GM23338 (cell line): ENCODE results near the gene UBXN10. TPM values are rescaled to one million over a fixed set of nuclear protein-coding genes. Genes with fewer than 3 reads are reported as not detected.

ENCODE experiments used
- ATAC-seq: fragments of 200-7000 bp; cut with Tn5 transposase; 3 replicates; pipeline ENCODE4 v1.9.1; 2020
- DNase-seq: peaks from one replicate; pipeline ENCODE4 v3.0.0-alpha.2; 2015; ENCODE audit warnings: low spot score
- H2AFZ ChIP-seq: fragments of 200-600 bp; sonication (generic); 2 replicates; pipeline ENCODE4 v1.8.0; 2016; ENCODE audit warnings: antibody characterized with exemption, mild to moderate bottlenecking, moderate library complexity
- H3F3A ChIP-seq: fragments of 200-600 bp; sonication (generic); replicated peaks from 2 replicates; pipeline ENCODE4 v1.8.0; 2017; ENCODE audit warnings: antibody characterized with exemption, mixed run types, low read depth
- H3K27ac ChIP-seq: fragments of 200-600 bp; sonication (generic); 2 replicates; pipeline ENCODE4 v1.6.1; 2016; ENCODE audit warnings: low read depth
- H3K27me3 ChIP-seq: fragments of 200-600 bp; sonication (generic); 2 replicates; pipeline ENCODE4 v1.8.0; 2016; ENCODE audit warnings: mild to moderate bottlenecking, mixed run types, moderate library complexity; ENCODE audit not compliant: insufficient read depth
- H3K36me3 ChIP-seq: fragments of 200-600 bp; sonication (generic); 2 replicates; pipeline ENCODE4 v1.8.0; 2016; ENCODE audit warnings: mild to moderate bottlenecking; ENCODE audit not compliant: insufficient read depth
- H3K4me1 ChIP-seq: fragments of 200-600 bp; sonication (generic); 2 replicates; pipeline ENCODE4 v1.8.0; 2016; ENCODE audit warnings: mild to moderate bottlenecking, moderate library complexity; ENCODE audit not compliant: insufficient read depth
- H3K4me2 ChIP-seq: fragments of 200-600 bp; sonication (generic); 2 replicates; pipeline ENCODE4 v1.7.1; 2017; ENCODE audit warnings: mixed run types
- H3K4me3 ChIP-seq: fragments of 200-600 bp; sonication (generic); 2 replicates; pipeline ENCODE4 v1.6.1; 2016; ENCODE audit warnings: mixed run types
- H3K79me2 ChIP-seq: fragments of 200-600 bp; sonication (generic); replicated peaks from 2 replicates; pipeline ENCODE4 v1.8.0; 2017; ENCODE audit warnings: mild to moderate bottlenecking; ENCODE audit not compliant: insufficient read depth
- H3K9me2 ChIP-seq: fragments of 200-600 bp; sonication (generic); 2 replicates; pipeline ENCODE4 v1.8.0; 2017; ENCODE audit not compliant: insufficient read depth
- H4K20me1 ChIP-seq: fragments of 200-600 bp; sonication (generic); replicated peaks from 2 replicates; pipeline ENCODE4 v1.8.0; 2017; ENCODE audit warnings: mild to moderate bottlenecking; ENCODE audit not compliant: insufficient read depth
- H3K27ac Mint-ChIP-seq: 2 replicates; pipeline ENCODE4 v1.8.0; 2020; ENCODE audit warnings: inconsistent platforms, mild to moderate bottlenecking, moderate library complexity, mixed read lengths
- H3K27me3 Mint-ChIP-seq: 3 replicates; pipeline ENCODE4 v1.8.0; 2022; ENCODE audit warnings: low read depth, mild to moderate bottlenecking, moderate library complexity, mixed read lengths, inconsistent platforms; ENCODE audit not compliant: insufficient read depth, poor library complexity
- H3K36me3 Mint-ChIP-seq: 3 replicates; pipeline ENCODE4 v1.8.0; 2021; ENCODE audit warnings: low read depth, mild to moderate bottlenecking, inconsistent platforms, moderate library complexity, mixed read lengths
- H3K4me1 Mint-ChIP-seq: 3 replicates; pipeline ENCODE4 v1.8.0; 2020; ENCODE audit warnings: mild to moderate bottlenecking, inconsistent platforms, mixed read lengths
- H3K4me3 Mint-ChIP-seq: 3 replicates; pipeline ENCODE4 v1.8.0; 2021; ENCODE audit warnings: moderate library complexity, mild to moderate bottlenecking, inconsistent platforms, mixed read lengths
- H3K9me3 Mint-ChIP-seq: 3 replicates; pipeline ENCODE4 v1.8.0; 2020; ENCODE audit warnings: moderate library complexity, mild to moderate bottlenecking, inconsistent platforms, mixed read lengths
- CREB1 ChIP-seq: fragments of 250-450 bp; sonication (Bioruptor Pico); IDR thresholded peaks from 2 replicates; pipeline ENCODE4 v1.5.0; 2020; ENCODE audit warnings: low read depth, mild to moderate bottlenecking, moderate library complexity
- CTCF ChIP-seq, 2 experiments: fragments of 200-600 bp in 1 of 2; sonication (generic) in 1 of 2; conservative IDR thresholded peaks; 2 replicates each; pipeline versions ENCODE4 v1.5.1 to v1.6.1; 2016 to 2017; ENCODE audit warnings: antibody characterized with exemption in 2 of 2, low read depth in 2 of 2, mild to moderate bottlenecking in 2 of 2, moderate library complexity in 1 of 2
- ETS1 ChIP-seq: IDR thresholded peaks from 2 replicates; pipeline ENCODE4 v1.6.1; 2016; ENCODE audit warnings: antibody characterized with exemption
- EZH2 ChIP-seq: fragments of 200-600 bp; sonication (generic); IDR thresholded peaks from one replicate; pipeline ENCODE4 v1.8.0; 2017; ENCODE audit warnings: antibody characterized with exemption, mild to moderate bottlenecking, low read depth; ENCODE audit not compliant: unreplicated experiment
- EZH2phosphoT487 ChIP-seq: fragments of 200-600 bp; sonication (generic); IDR thresholded peaks from one replicate; pipeline ENCODE4 v1.8.1; 2018; ENCODE audit warnings: antibody characterized with exemption; ENCODE audit not compliant: unreplicated experiment
- JUNB ChIP-seq: IDR thresholded peaks from one replicate; pipeline ENCODE4 v1.6.1; 2016; ENCODE audit warnings: antibody characterized with exemption; ENCODE audit not compliant: unreplicated experiment
- NANOG ChIP-seq: IDR thresholded peaks from 2 replicates; pipeline ENCODE4 v1.6.1; 2016; ENCODE audit warnings: antibody characterized with exemption, borderline replicate concordance
- POLR2AphosphoS5 ChIP-seq: IDR thresholded peaks from 2 replicates; pipeline ENCODE4 v1.6.1; 2016; ENCODE audit warnings: antibody characterized with exemption, low read depth
- REST ChIP-seq: IDR thresholded peaks from one replicate; pipeline ENCODE4 v1.6.1; 2018; ENCODE audit warnings: antibody characterized with exemption; ENCODE audit not compliant: unreplicated experiment
- STAT1 ChIP-seq: IDR thresholded peaks from one replicate; pipeline ENCODE4 v1.6.1; 2016; ENCODE audit warnings: antibody characterized with exemption; ENCODE audit not compliant: unreplicated experiment
- ZNF114 ChIP-seq: fragments of 250-450 bp; sonication (Bioruptor Pico); IDR thresholded peaks from 2 replicates; pipeline ENCODE4 v1.5.0; 2020; ENCODE audit warnings: mild to moderate bottlenecking, moderate library complexity
- ZNF331 ChIP-seq: fragments of 250-450 bp; sonication (Bioruptor Pico); IDR thresholded peaks from 2 replicates; pipeline ENCODE4 v1.5.0; 2020; ENCODE audit warnings: low read depth, mild to moderate bottlenecking, moderate library complexity
- ZNF462 ChIP-seq: fragments of 250-450 bp; sonication (Bioruptor Pico); IDR thresholded peaks from 2 replicates; pipeline ENCODE4 v1.5.0; 2020; ENCODE audit warnings: mild to moderate bottlenecking, moderate library complexity
- polyA plus RNA-seq: library from polyadenylated mRNA; unstranded; fragments of >200 nt; fragmentation: Nextera tagmentation; extraction: Ambion mirVana; gene quantifications from 2 replicates; pipeline ENCODE4 v1.2.1, GENCODE V29; 2016
- total RNA-seq: library from RNA; depleted of rRNA; stranded (reverse); fragments of >200 nt; shearing (Covaris generic); gene quantifications from 2 replicates; pipeline ENCODE4 v1.2.3, GENCODE V29; 2014

UBXN10 gene
- total and polyA plus RNA-seq, 2 experiments from 2014 or later: 0.27 to 0.69 TPM

GRCh38 chr1:20168564-20169491, 17.1 kb upstream of the UBXN10 start:
- peaks cover 3% of the 10 kb centered on the region; the same call in 1 of the 2 replicates for H3K4me1 ChIP-seq
- no peaks in the 10 kb centered on the region for H4K20me1 ChIP-seq
- no peak for DNase-seq
- no peaks in the 10 kb centered on the region for H3K79me2 ChIP-seq
- H3K27ac ChIP-seq: no peak overlapping the region
- H2AFZ ChIP-seq: no peak overlapping the region
- H3K4me1 Mint-ChIP-seq: peaks cover 16% of the 10 kb centered on the region
- H3K4me3 ChIP-seq: no peak overlapping the region
- H3K27me3 Mint-ChIP-seq: peaks cover 6% of the 10 kb centered on the region
- no peak overlapping the region for H3K4me2 ChIP-seq
- ATAC-seq: no peak
- H3K36me3 Mint-ChIP-seq: peaks cover 4% of the 10 kb centered on the region
- H3K9me2 ChIP-seq: no peaks in the 10 kb centered on the region
- H3K36me3 ChIP-seq: no peaks in the 10 kb centered on the region
- peaks cover 7% of the 10 kb centered on the region for H3K9me3 Mint-ChIP-seq
- no peak overlapping the region for H3K27ac Mint-ChIP-seq
- TF ChIP-seq ZNF462 (CRISPR knock-in tag) (no peak), REST (no peak), EZH2phosphoT487 (no peak), ETS1 (no peak), CTCF (conservative IDR thresholded peaks at IDR 0.05; ENCODE audit: low read depth in 2 of 2) (no peak), STAT1 (no peak), CREB1 (CRISPR knock-in tag) (no peak), ZNF114 (CRISPR knock-in tag) (no peak), JUNB (no peak), POLR2AphosphoS5 (no peak), NANOG (no peak), ZNF331 (CRISPR knock-in tag) (no peak), EZH2 (no peak)
- no peaks in the 10 kb centered on the region for H3F3A ChIP-seq
- H3K4me3 Mint-ChIP-seq: no peak overlapping the region
- H3K27me3 ChIP-seq: no peaks in the 10 kb centered on the region
